GM18507 (cell line): Measurements from ENCODE around the gene NACAD.

Source experiments
- DNase-seq: peaks from one replicate; pipeline ENCODE4 v3.0.0; 2011; ENCODE audit warnings: low read depth; ENCODE audit not compliant: insufficient read length; ENCODE audit errors: extremely low spot score
- FAIRE-seq: peaks from 2 replicates; lab custom pipeline; 2011; peaks lifted over from hg19 to GRCh38; lab: Jason Lieb, UNC

NACAD gene

GRCh38 chr7:45092931-45093235, 4.1 kb upstream of the NACAD start:
- no peak for FAIRE-seq
- DNase-seq: no peak

- DNase-seq (no peak), FAIRE-seq (no peak)
These were observed 3.5 kb upstream of the NACAD start for GRCh38 chr7:45092100-45092930.

GRCh38 chr7:45089341-45089891, 647 bp upstream of the NACAD start:
- DNase-seq (peak; percentile 38), FAIRE-seq (no peak)

GRCh38 chr7:45088146-45088701, 545 bp downstream of the NACAD start:
- no peak for DNase-seq
- no peak for FAIRE-seq

- DNase-seq (no peak), FAIRE-seq (no peak)
These were observed 1.2 kb downstream of the NACAD start for GRCh38 chr7:45087301-45088145.

GRCh38 chr7:45086331-45087065, 2.3 kb downstream of the NACAD start:
- no peak for DNase-seq
- FAIRE-seq: no peak

GRCh38 chr7:45085619-45086200, 3.1 kb downstream of the NACAD start:
- FAIRE-seq (no peak), DNase-seq (no peak)

GRCh38 chr7:45084901-45085618, 3.7 kb downstream of the NACAD start:
- DNase-seq: no peak
- FAIRE-seq: no peak

GRCh38 chr7:45084336-45084735, 4.4 kb downstream of the NACAD start:
- DNase-seq (no peak), FAIRE-seq (no peak)

- FAIRE-seq: no peak
- DNase-seq: no peak
These were observed 5.9 kb downstream of the NACAD start for GRCh38 chr7:45082831-45083331.

GRCh38 chr7:45082031-45082830, 6.5 kb downstream of the NACAD start:
- DNase-seq: no peak
- no peak for FAIRE-seq

GRCh38 chr7:45081670-45081974, 7.1 kb downstream of the NACAD start:
- DNase-seq (no peak), FAIRE-seq (no peak)

GRCh38 chr7:45080958-45081669, 7.7 kb downstream of the NACAD start:
- DNase-seq: no peak
- FAIRE-seq: no peak

GRCh38 chr7:45080265-45080957, 8.4 kb downstream of the NACAD start:
- FAIRE-seq (no peak), DNase-seq (no peak)

- FAIRE-seq (no peak), DNase-seq (no peak)
These were observed 10.6 kb downstream of the NACAD start for GRCh38 chr7:45078125-45078681.

- DNase-seq (no peak), FAIRE-seq (no peak)
These were observed 11.2 kb downstream of the NACAD start for GRCh38 chr7:45077579-45077978.
